Activated naive CD8-positive, alpha-beta T cell treated with anti-CD3 and anti-CD28 coated beads, Interleukin-2, amount 50 U/mL, for 24 hours (primary cell): ENCODE measurements around the gene FCER1A.
"Not testable (repeated sequence)": the region's sequence is repeated elsewhere in the genome, so short reads cannot be mapped to it uniquely, and the experiment has no call there.

Experiments used
- ATAC-seq: fragments of 150-1000 bp; cut with Tn5 transposase; one replicate; pipeline ENCODE4 v1.10.0; 2021
- DNase-seq: peaks from one replicate; pipeline ENCODE4 v3.0.0; 2021
- H3K27ac Mint-ChIP-seq: one replicate; pipeline ENCODE4 v1.8.0; 2021; ENCODE audit warnings: mild to moderate bottlenecking, mixed read lengths
- H3K27me3 Mint-ChIP-seq: one replicate; pipeline ENCODE4 v1.8.0; 2021; ENCODE audit warnings: mixed read lengths
- H3K36me3 Mint-ChIP-seq: one replicate; pipeline ENCODE4 v1.8.0; 2021; ENCODE audit warnings: low read depth, mixed read lengths
- H3K4me1 Mint-ChIP-seq: one replicate; pipeline ENCODE4 v1.8.0; 2021; ENCODE audit warnings: mixed read lengths
- H3K4me3 Mint-ChIP-seq: one replicate; pipeline ENCODE4 v1.8.0; 2021; ENCODE audit warnings: mild to moderate bottlenecking, moderate library complexity, mixed read lengths
- H3K9me3 Mint-ChIP-seq: one replicate; pipeline ENCODE4 v1.8.0; 2021; ENCODE audit warnings: mixed read lengths

Gene FCER1A

DNA sequence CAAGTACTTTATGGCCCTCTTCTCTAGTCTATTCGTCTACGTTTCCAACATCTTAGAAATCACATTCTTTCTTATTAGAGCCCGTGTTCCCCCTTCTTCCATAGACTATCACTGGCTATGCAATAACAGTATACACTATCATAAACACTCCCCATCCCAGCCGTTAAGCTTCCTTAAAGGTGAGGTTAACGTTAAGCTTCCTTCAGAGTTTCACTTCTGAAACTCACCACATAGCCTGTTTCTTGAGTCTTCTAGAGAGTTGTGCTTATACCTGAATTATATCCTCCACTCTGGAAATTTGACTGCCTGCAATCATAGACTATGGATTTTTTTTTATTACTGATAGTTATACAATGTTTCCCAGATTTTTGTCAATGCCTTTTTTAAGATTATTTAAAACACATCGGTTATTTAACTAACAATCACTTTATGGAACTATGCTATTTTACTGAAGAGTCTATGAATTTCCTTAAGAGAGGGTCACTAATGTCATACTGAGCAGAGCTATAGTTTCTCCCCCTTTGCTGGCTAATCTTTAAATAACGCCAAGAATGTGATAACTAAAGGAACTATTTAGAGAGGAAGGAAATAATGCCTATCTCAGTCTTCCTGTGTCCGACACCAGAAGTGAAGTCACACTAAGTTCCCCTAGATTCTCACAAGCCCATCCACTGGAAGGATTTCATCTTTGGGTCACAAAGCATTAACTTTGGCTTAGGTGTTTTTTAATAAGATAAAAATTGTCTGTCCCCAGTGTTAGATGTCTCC lies 16.8 kb downstream of the FCER1A start:
- DNase-seq = no peak
- no peak overlapping the region for H3K4me3 Mint-ChIP-seq
- peaks cover 22% of the 10 kb centered on the region for H3K27me3 Mint-ChIP-seq
- H3K9me3 Mint-ChIP-seq = peaks cover 8% of the 10 kb centered on the region
- H3K36me3 Mint-ChIP-seq = no peaks in the 10 kb centered on the region
- H3K4me1 Mint-ChIP-seq = no peaks in the 10 kb centered on the region
- ATAC-seq = no peak
- no peak overlapping the region for H3K27ac Mint-ChIP-seq

DNA sequence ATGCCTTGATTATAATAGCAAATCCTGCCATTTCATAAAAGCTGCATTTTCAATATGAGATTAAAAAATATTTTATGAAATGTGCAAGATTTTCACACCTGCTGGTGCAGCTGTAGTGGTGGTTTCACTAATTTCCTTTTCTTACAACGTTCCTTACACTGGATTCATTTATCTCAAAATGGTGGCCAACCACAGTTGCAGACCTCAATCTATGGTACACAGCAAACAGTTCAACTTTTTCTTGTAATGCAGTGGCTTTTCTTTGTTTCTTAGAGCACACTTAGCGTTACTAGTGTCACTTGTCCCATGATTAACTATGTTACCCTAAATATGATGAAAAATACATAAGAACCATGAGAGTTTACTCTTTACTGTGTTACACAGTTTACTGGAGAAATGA lies 32.7 kb downstream of the FCER1A start:
- H3K36me3 Mint-ChIP-seq = no peaks in the 10 kb centered on the region
- H3K4me1 Mint-ChIP-seq = no peaks in the 10 kb centered on the region
- no peak for DNase-seq
- no peak overlapping the region for H3K27ac Mint-ChIP-seq
- ATAC-seq = no peak
- no peaks in the 10 kb centered on the region for H3K9me3 Mint-ChIP-seq
- H3K4me3 Mint-ChIP-seq = no peak overlapping the region
- H3K27me3 Mint-ChIP-seq = peaks cover 2% of the 10 kb centered on the region

DNA sequence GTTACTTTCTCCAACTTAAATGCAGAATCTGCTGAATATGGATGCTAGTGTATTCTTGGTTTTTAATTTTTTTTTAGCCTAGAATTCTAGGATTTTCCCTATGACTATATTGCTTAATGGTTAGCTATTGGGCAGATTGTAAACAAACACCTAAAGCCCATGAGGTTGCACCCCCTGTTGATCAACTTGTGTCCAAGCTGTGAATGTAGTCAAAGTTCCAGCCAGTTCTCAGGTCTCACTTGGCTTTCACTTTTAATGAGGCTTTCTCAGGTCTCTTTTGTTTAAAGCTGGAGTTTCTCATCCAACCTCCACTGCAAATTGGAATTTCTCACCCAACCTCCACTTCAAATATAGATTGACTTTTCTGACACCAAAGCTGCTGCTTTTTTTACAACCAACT lies 35.9 kb downstream of the FCER1A start:
- Mint-ChIP-seq H3K9me3 (no peaks in the 10 kb centered on the region), H3K4me3 (no peak overlapping the region), H3K4me1 (no peaks in the 10 kb centered on the region)

DNA sequence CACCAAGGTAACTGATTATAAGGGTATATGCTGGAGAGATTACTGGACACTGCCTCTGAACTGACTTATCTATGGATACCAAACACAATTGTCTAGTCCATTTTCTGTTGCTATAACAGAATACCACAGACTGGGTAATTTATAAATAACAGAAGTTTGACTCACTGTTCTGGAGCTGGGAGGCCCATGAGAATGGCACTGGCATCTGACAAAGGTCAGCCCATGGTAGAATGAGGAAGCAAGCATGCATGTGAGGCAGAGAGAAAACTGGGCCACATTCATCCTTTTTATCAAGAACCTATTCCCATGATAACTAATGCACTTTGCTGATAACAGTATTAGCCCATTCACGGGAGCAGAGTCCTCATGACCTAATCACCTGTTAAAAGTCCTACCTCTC lies 37.4 kb downstream of the FCER1A start:
- H3K27ac Mint-ChIP-seq = no peak overlapping the region
- H3K9me3 Mint-ChIP-seq = no peaks in the 10 kb centered on the region
- peaks cover 1% of the 10 kb centered on the region for H3K27me3 Mint-ChIP-seq
- no peak overlapping the region for H3K4me3 Mint-ChIP-seq
- no peak for ATAC-seq
- H3K36me3 Mint-ChIP-seq = no peaks in the 10 kb centered on the region
- H3K4me1 Mint-ChIP-seq = no peaks in the 10 kb centered on the region
- DNase-seq = no peak

More for the DNA sequence above, 35.9 kb downstream of the FCER1A start:
- DNase-seq (no peak), ATAC-seq (no peak)
- no peak overlapping the region for H3K27ac Mint-ChIP-seq
- H3K27me3 Mint-ChIP-seq = peaks cover 2% of the 10 kb centered on the region
- H3K36me3 Mint-ChIP-seq = no peaks in the 10 kb centered on the region

DNA sequence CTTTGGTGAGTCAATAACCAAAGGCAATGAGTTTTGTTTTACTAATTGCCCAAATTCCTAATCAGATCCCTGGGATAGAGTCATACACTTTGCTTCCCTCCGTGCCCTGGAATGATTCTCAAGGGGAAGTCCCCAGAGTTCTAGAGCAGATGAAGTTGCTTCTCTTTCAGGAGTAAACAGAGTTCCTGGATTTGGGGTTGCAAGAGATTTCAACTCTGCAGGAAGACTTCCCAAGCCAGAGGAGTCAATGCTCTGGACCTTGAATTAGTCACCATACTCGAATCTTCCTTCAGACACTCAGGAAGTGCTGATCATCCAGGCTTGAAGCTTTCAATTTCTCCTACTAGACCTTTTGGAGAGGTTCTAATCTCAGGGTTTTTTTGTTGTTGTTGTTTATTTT lies 39.6 kb downstream of the FCER1A start:
- ATAC-seq (no peak), DNase-seq (no peak)
- H3K27me3 Mint-ChIP-seq = peaks cover 4% of the 10 kb centered on the region
- no peaks in the 10 kb centered on the region for H3K9me3 Mint-ChIP-seq
- H3K4me3 Mint-ChIP-seq = no peak overlapping the region
- no peaks in the 10 kb centered on the region for H3K36me3 Mint-ChIP-seq
- no peaks in the 10 kb centered on the region for H3K4me1 Mint-ChIP-seq
- no peak overlapping the region for H3K27ac Mint-ChIP-seq

DNA sequence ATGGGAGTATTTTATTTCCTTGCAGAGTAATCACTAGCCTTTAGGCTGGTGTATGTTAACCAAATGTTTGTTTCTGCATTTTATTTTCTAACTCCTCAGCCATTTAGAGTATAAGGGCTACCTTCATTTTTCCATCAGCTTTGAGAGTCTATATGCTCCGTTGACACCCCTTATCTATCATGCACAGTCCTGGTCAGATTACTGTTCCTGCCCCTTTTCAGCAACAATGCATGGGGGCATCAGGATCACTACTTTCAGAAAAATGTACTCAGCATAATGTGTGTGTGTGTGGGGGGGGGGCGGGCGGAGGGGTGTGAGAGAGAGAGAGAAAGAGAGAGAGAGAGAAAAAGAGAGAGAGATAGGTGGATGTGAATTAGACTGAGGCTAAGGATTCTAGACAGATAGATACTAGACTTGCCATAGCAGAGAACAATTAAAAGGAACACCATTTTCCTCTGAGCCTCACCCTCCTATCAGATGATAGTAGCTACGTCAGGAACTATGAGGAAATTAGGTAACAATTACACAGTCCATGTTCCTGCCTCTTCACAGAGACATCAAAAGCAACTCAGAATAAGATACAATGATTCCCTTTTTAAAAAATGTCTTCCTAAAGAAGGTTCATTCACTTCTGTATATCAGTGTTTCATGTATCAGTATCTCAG lies 40.8 kb downstream of the FCER1A start:
- Mint-ChIP-seq H3K9me3 (no peaks in the 10 kb centered on the region), H3K36me3 (no peaks in the 10 kb centered on the region), H3K4me3 (no peak overlapping the region), H3K27me3 (peaks cover 7% of the 10 kb centered on the region), H3K4me1 (no peaks in the 10 kb centered on the region), H3K27ac (no peak overlapping the region)
- ATAC-seq = no peak
- DNase-seq = no peak

DNA sequence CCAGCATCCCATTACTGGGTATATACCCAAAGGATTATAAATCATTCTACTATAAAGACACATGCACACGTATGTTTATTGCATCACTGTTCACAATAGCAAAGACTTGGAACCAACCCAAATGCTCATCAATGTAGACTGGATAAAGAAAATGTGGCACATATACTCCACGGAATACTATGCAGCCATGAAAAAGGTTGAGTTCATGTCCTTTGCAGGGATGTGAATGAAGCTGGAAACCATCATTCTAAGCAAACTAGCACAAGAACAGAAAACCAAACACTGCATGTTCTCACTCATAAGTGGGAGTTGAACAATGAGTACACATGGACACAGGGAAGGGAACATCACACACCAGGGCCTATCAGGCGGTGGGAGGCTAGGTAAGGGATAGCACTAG lies 47.2 kb downstream of the FCER1A start:
- not testable (repeated sequence) for H3K27me3 Mint-ChIP-seq, H3K9me3 Mint-ChIP-seq, ATAC-seq, H3K4me1 Mint-ChIP-seq, H3K4me3 Mint-ChIP-seq, H3K36me3 Mint-ChIP-seq, H3K27ac Mint-ChIP-seq, DNase-seq

DNA sequence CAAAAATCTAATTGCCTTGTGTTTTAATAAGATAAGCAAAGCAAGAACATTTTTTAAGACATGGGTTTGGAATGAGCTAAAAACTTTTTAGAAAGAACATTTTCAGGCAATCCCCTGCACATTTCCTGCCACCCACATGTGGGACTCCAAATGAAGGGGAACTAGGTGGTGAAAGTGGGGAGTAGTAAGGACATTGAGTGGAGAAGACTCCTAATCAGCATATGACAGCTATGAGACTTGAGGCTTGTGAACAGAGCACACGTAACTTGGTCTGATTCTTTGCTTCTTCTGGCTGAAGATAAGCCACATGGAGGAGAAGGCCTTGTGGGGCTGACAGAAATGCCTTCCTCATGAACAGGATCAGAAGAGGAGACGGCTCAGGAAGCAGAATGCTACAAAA lies 50.3 kb downstream of the FCER1A start:
- no peak for DNase-seq
- Mint-ChIP-seq H3K36me3 (no peaks in the 10 kb centered on the region), H3K4me1 (no peaks in the 10 kb centered on the region), H3K9me3 (no peaks in the 10 kb centered on the region), H3K27ac (no peak overlapping the region), H3K4me3 (no peak overlapping the region), H3K27me3 (peaks cover 17% of the 10 kb centered on the region)
- no peak for ATAC-seq
